B cell (primary cell): ENCODE measurements around the gene USE1. TPM values are rescaled to one million over a fixed set of nuclear protein-coding genes. Genes with fewer than 3 reads are reported as not detected.

Experiments used
- ATAC-seq: fragments of 200-7000 bp; cut with Tn5 transposase; one replicate; pipeline ENCODE4 v1.10.0; 2021; ENCODE audit warnings: low read depth, mild to moderate bottlenecking, moderate number of reproducible peaks, moderate library complexity
- CTCF ChIA-PET: fragments of 350-600 bp; sonication (Branson Sonifier 250); formaldehyde crosslinking; loops from one replicate; lab custom pipeline; 2021; ENCODE audit warnings: antibody characterized with exemption, inconsistent platforms; lab: Charles Lee
- POLR2A ChIA-PET: fragments of 350-600 bp; sonication (Branson Sonifier 250); formaldehyde crosslinking; loops from one replicate; lab custom pipeline; 2021; ENCODE audit warnings: antibody characterized with exemption; lab: Charles Lee
- DNase-seq: peaks from one replicate; pipeline ENCODE4 v3.0.0; 2013
- H2AFZ ChIP-seq: 2 replicates; pipeline ENCODE4 v1.6.1; 2012; ENCODE audit warnings: mild to moderate bottlenecking, low read depth, low read length; ENCODE audit not compliant: insufficient read depth, poor library complexity, severe bottlenecking
- H3K27ac ChIP-seq, 2 donors: 1 replicate in 1 of 2; 2 replicates in 1 of 2; pipeline ENCODE4 v1.5.1; 2012 to 2013; ENCODE audit warnings: low read length in 2 of 2, mild to moderate bottlenecking in 2 of 2, moderate library complexity in 1 of 2
- H3K27me3 ChIP-seq, 4 experiments: fragments of 200-600 bp in 1 of 4; sonication (generic) in 1 of 4; replicated peaks in 1 of 4; 1 replicate in 2 of 4; 2 replicates in 2 of 4; pipeline versions ENCODE4 v1.6.1 to v1.7.0; 2013 to 2016; ENCODE audit warnings: low read length in 3 of 4, mild to moderate bottlenecking in 2 of 4, mixed read lengths in 1 of 4, moderate library complexity in 1 of 4; ENCODE audit not compliant: insufficient read depth in 4 of 4, control insufficient read depth in 3 of 4; ENCODE audit errors: control extremely low read depth in 1 of 4
- H3K36me3 ChIP-seq, 2 experiments: replicated peaks in 1 of 2; 1 replicate in 1 of 2; 2 replicates in 1 of 2; pipeline versions ENCODE4 v1.6.1 to v1.7.1; 2013; ENCODE audit warnings: low read length in 1 of 2; ENCODE audit not compliant: insufficient read depth in 2 of 2, control insufficient read depth in 1 of 2; ENCODE audit errors: control extremely low read depth in 1 of 2, extremely low read depth in 1 of 2
- H3K4me1 ChIP-seq, 2 donors: fragments of 200-600 bp in 1 of 2; sonication (generic) in 1 of 2; 1 replicate in 1 of 2; 2 replicates in 1 of 2; pipeline versions ENCODE4 v1.5.1 to v1.6.1; 2013 to 2017; ENCODE audit warnings: low read length in 2 of 2; ENCODE audit not compliant: control insufficient read depth in 2 of 2, insufficient read depth in 2 of 2
- H3K4me2 ChIP-seq: replicated peaks from 2 replicates; pipeline ENCODE3; 2012; ENCODE audit warnings: mild to moderate bottlenecking, low read depth, low read length; ENCODE audit not compliant: poor library complexity, severe bottlenecking
- H3K4me3 ChIP-seq, 5 experiments: fragments of 200-600 bp in 1 of 5; sonication (generic) in 1 of 5; 1 replicate in 3 of 5; 2 replicates in 2 of 5; pipeline versions ENCODE4 v1.5.1 to v1.7.0; 2011 to 2016; ENCODE audit warnings: low read length in 4 of 5, mild to moderate bottlenecking in 4 of 5, low read depth in 2 of 5, control low read depth in 1 of 5, moderate library complexity in 1 of 5; ENCODE audit not compliant: insufficient read depth in 1 of 5; ENCODE audit errors: control extremely low read depth in 1 of 5, extremely low read depth in 1 of 5
- H3K79me2 ChIP-seq: fragments of 200-600 bp; sonication (generic); one replicate; pipeline ENCODE4 v1.6.0; 2016; ENCODE audit warnings: low read length; ENCODE audit not compliant: control insufficient read depth, insufficient read depth
- H3K9ac ChIP-seq: fragments of 200-600 bp; sonication (generic); 2 replicates; pipeline ENCODE4 v1.6.1; 2017; ENCODE audit warnings: mild to moderate bottlenecking, low read length, moderate library complexity
- H3K9me3 ChIP-seq, 3 donors: one replicate each; pipeline versions ENCODE4 v1.6.1 to v1.7.1; 2013; ENCODE audit warnings: low read length in 2 of 3; ENCODE audit not compliant: control insufficient read depth in 2 of 3, insufficient read depth in 1 of 3; ENCODE audit errors: control extremely low read depth in 1 of 3
- H4K20me1 ChIP-seq: 2 replicates; pipeline ENCODE4 v1.6.0; 2012; ENCODE audit warnings: mild to moderate bottlenecking, low read length; ENCODE audit not compliant: insufficient read depth, control insufficient read depth, poor library complexity, severe bottlenecking
- H3K27ac Mint-ChIP-seq: one replicate; pipeline ENCODE4 v1.8.0; 2021; ENCODE audit warnings: mixed read lengths
- H3K27me3 Mint-ChIP-seq: one replicate; pipeline ENCODE4 v1.8.0; 2021; ENCODE audit warnings: mixed read lengths
- H3K4me1 Mint-ChIP-seq: one replicate; pipeline ENCODE4 v1.8.0; 2021; ENCODE audit warnings: mixed read lengths
- H3K4me3 Mint-ChIP-seq: one replicate; pipeline ENCODE4 v1.8.0; 2021; ENCODE audit warnings: mixed read lengths
- H3K9me3 Mint-ChIP-seq: one replicate; pipeline ENCODE4 v1.8.0; 2022; ENCODE audit warnings: mixed read lengths; ENCODE audit not compliant: insufficient read depth
- EZH2 ChIP-seq: IDR thresholded peaks from 2 replicates; pipeline ENCODE4 v1.6.1; 2012; ENCODE audit warnings: borderline replicate concordance, low read depth, mild to moderate bottlenecking, moderate library complexity, low read length; ENCODE audit not compliant: insufficient read depth, poor library complexity, severe bottlenecking
- WGBS: methylation state at CpG from one replicate; pipeline ENCODE4 v1.1.5; 2013; ENCODE audit warnings: missing lambda C conversion rate; ENCODE audit not compliant: insufficient coverage; 5-methylcytosine and 5-hydroxymethylcytosine counted together
- intact Hi-C: fragments of 100-400 bp; cut with micrococcal nuclease; formaldehyde crosslinking; loops from one replicate; pipeline ENCODE4 v1.10.0; 2022
- polyA plus RNA-seq: library from polyadenylated mRNA; depleted of rRNA; stranded (reverse); fragments of >200 nt; gene quantifications from 2 replicates; pipeline ENCODE4 v1.2.3, GENCODE V29; 2012
- total RNA-seq, 2 donors: library from RNA; stranded (reverse); fragments of 120-200 nt in 1 of 2; gene quantifications; 1 replicate in 1 of 2; 2 replicates in 1 of 2; pipeline versions ENCODE4 v1.2.3 to v1.2.4, GENCODE V29; 2013 to 2022
- TF ChIP-seq, protein P1 (sequence below): fragments of 200-600 bp; IDR thresholded peaks from one replicate; pipeline ENCODE4 v1.8.0; 2022; ENCODE audit warnings: antibody characterized with exemption, mild to moderate bottlenecking

The USE1 gene
- total and polyA plus RNA-seq, 2 donors (not counting 1 experiment from before 2014, with no cell fraction given): 48.3 to 49.5 TPM

DNA sequence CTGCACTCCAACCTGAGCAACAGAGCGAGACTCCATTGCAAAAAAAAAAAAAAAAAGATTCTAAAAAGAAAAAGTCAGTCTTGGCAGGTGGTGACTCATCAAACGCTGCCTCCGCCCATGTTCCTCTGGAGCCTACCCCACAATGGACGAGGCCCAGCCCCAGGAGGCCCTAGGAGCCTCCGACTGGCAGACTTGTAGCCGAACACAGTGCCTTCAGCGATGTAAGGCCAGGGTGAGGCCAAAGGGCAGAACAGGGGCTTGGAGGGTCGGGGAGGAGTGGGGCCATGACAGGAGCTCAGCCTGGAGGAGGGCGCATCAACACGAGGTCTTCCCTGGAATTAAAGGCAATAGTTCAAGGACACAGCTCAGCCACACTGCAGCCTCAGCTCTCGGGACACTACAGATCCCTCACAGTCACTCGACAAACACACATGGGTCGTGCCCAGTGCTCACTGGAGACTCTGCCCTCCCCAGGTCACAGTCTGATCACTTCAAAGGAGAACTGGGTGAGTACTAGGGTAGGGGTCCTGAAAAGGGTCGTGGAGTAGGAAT, 5.1 kb downstream of the USE1 start:
- Histone ChIP-seq H3K9ac (no peak overlapping the region), H3K27ac (no peak overlapping the region), H3K4me3 (no peak overlapping the region), H3K79me2 (no peaks in the 10 kb centered on the region), H3K27me3 (no peaks in the 10 kb centered on the region), H2AFZ (no peak overlapping the region), H3K9me3 (no peaks in the 10 kb centered on the region), H3K36me3 (peaks cover 0 to 13% of the 10 kb centered on the region in 2 experiments), H3K4me1 (peaks cover 5 to 9% of the 10 kb centered on the region in 2 donors), H3K4me2 (no peak overlapping the region), H4K20me1 (no peaks in the 10 kb centered on the region)
- intact Hi-C loops: no loop called here
- DNase-seq (no peak), ATAC-seq (no peak)
- no peaks in the 10 kb centered on the region for H3K9me3 Mint-ChIP-seq
- no peak overlapping the region for H3K4me3 Mint-ChIP-seq
- H3K4me1 Mint-ChIP-seq: peaks cover 6% of the 10 kb centered on the region
- no peaks in the 10 kb centered on the region for H3K27me3 Mint-ChIP-seq
- CTCF ChIA-PET: interaction anchor here (1.4 to 1.9 kb wide), 2 partner anchors 15 kb away, joined by 3 to 7 read pairs; no protein-coding TSS in a partner anchor
- TF ChIP-seq, protein P1, sequence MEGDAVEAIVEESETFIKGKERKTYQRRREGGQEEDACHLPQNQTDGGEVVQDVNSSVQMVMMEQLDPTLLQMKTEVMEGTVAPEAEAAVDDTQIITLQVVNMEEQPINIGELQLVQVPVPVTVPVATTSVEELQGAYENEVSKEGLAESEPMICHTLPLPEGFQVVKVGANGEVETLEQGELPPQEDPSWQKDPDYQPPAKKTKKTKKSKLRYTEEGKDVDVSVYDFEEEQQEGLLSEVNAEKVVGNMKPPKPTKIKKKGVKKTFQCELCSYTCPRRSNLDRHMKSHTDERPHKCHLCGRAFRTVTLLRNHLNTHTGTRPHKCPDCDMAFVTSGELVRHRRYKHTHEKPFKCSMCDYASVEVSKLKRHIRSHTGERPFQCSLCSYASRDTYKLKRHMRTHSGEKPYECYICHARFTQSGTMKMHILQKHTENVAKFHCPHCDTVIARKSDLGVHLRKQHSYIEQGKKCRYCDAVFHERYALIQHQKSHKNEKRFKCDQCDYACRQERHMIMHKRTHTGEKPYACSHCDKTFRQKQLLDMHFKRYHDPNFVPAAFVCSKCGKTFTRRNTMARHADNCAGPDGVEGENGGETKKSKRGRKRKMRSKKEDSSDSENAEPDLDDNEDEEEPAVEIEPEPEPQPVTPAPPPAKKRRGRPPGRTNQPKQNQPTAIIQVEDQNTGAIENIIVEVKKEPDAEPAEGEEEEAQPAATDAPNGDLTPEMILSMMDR: no peak
- TF ChIP-seq EZH2: no peak
- 82% methylated on average over 12 of the region's 14 CpGs for WGBS
- peak overlapping the region; percentile 32 for H3K27ac Mint-ChIP-seq
- POLR2A ChIA-PET: interaction anchor here (0.6 to 0.7 kb wide), 2 partner anchors 480 to 611 kb away, joined by 5 to 6 read pairs; no protein-coding TSS in a partner anchor

DNA sequence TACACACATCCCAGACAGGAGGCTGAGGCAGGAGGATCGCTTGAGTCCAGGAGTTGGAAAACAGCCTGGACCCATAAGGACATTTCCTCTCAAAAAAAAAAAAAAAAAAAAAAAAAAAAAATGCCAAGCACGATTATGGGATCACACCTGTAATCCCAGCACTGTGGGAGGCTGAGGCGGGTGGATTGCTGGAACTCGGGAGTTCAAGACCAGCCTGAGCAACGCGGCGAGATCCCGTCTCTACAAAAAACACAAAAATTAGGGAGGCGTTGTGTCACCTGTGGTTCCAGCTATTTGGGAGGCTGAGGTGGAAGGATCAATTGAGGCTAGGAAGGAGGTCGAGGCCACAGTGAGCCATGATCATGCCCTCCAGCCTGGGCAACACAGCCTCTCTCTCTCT, 9.9 kb downstream of the USE1 start:
- H4K20me1 ChIP-seq: no peaks in the 10 kb centered on the region
- Mint-ChIP-seq H3K4me1 (peaks cover 12% of the 10 kb centered on the region), H3K27ac (no peak overlapping the region), H3K4me3 (peak overlapping the region; percentile 34), H3K9me3 (no peaks in the 10 kb centered on the region), H3K27me3 (no peaks in the 10 kb centered on the region)
- peak overlapping the region; percentile 96 for H3K4me2 ChIP-seq
- POLR2A ChIA-PET: interaction anchor here (0.7 to 2.8 kb wide), 2 partner anchors 10 to 744 kb away, joined by 10 to 29 read pairs; partner anchors contain the start of gene USE1
- DNase-seq (no peak), ATAC-seq (no peak)
- 84% methylated on average over 3 of the region's 10 CpGs for WGBS
- no peaks in the 10 kb centered on the region for H3K79me2 ChIP-seq
- peak overlapping the region; percentile 83 for H2AFZ ChIP-seq
- no peak overlapping the region for H3K9ac ChIP-seq
- H3K4me3 ChIP-seq: peak overlapping the region in 1 of 5 experiments; percentile 79
- H3K9me3 ChIP-seq: peaks cover 0 to 4% (median 0%) of the 10 kb centered on the region in 3 donors
- peaks cover 2 to 14% of the 10 kb centered on the region in 2 experiments for H3K36me3 ChIP-seq
- intact Hi-C loops: loop anchor here (5.0 kb wide), 2 partner anchors 88 to 1297 kb away; partner anchors contain the start of gene ELL
- no peak overlapping the region for H3K27ac ChIP-seq
- no peaks in the 10 kb centered on the region for H3K27me3 ChIP-seq
- no peak for TF ChIP-seq EZH2
- TF ChIP-seq, protein P1: no peak
- CTCF ChIA-PET: interaction anchor here (1.3 to 3.7 kb wide), 2 partner anchors 10 to 35 kb away, joined by 6 to 13 read pairs; partner anchors contain the start of gene USE1
- H3K4me1 ChIP-seq: peaks cover 3 to 20% of the 10 kb centered on the region in 2 donors
